ENCODE results near the gene KHSRP.

Gene KHSRP

GRCh38 chr19:6421075-6422014 is 3.3 kb downstream of the KHSRP start:
- no peaks in the 10 kb centered on the region for H3K27me3 ChIP-seq (replicated peaks; ENCODE audit: control insufficient read depth, insufficient read depth, low read length, poor library complexity, severe bottlenecking)
- peaks cover 52% of the 10 kb centered on the region for H3K36me3 ChIP-seq (ENCODE audit: control insufficient read depth, insufficient read depth, low read length)
- DNase-seq = no peak
- no peak overlapping the region for H3K27ac ChIP-seq (ENCODE audit: insufficient read depth, low read length, poor library complexity, severe bottlenecking)
- no peak overlapping the region for H3K4me3 ChIP-seq (ENCODE audit: insufficient read depth, low read depth, low read length, poor library complexity, severe bottlenecking)
- H3K4me1 ChIP-seq (ENCODE audit: control insufficient read depth, insufficient read depth, low read length, poor library complexity, severe bottlenecking) = peaks cover 17% of the 10 kb centered on the region
- no peaks in the 10 kb centered on the region for H3K9me3 ChIP-seq (ENCODE audit: control insufficient read depth, low read length)

- H3K4me3 ChIP-seq (ENCODE audit: insufficient read depth, low read depth, low read length, poor library complexity, severe bottlenecking) = no peak overlapping the region
Measured at GRCh38 chr19:6418562-6418932, 6.1 kb downstream of the KHSRP start.

GRCh38 chr19:6417713-6418561 is 6.7 kb downstream of the KHSRP start:
- Histone ChIP-seq H3K4me3 (ENCODE audit: insufficient read depth, low read depth, low read length, poor library complexity, severe bottlenecking) (no peak overlapping the region), H3K4me1 (ENCODE audit: control insufficient read depth, insufficient read depth, low read length, poor library complexity, severe bottlenecking) (peaks cover 7% of the 10 kb centered on the region), H3K9me3 (ENCODE audit: control insufficient read depth, low read length) (no peaks in the 10 kb centered on the region), H3K27me3 (replicated peaks; ENCODE audit: control insufficient read depth, insufficient read depth, low read length, poor library complexity, severe bottlenecking) (no peaks in the 10 kb centered on the region), H3K36me3 (ENCODE audit: control insufficient read depth, insufficient read depth, low read length) (peaks cover 79% of the 10 kb centered on the region), H3K27ac (ENCODE audit: insufficient read depth, low read length, poor library complexity, severe bottlenecking) (no peak overlapping the region)
- no peak for DNase-seq

More at GRCh38 chr19:6418562-6418932, 6.1 kb downstream of the KHSRP start:
- no peak for DNase-seq
- Histone ChIP-seq H3K36me3 (ENCODE audit: control insufficient read depth, insufficient read depth, low read length) (peaks cover 79% of the 10 kb centered on the region), H3K27ac (ENCODE audit: insufficient read depth, low read length, poor library complexity, severe bottlenecking) (no peak overlapping the region), H3K4me1 (ENCODE audit: control insufficient read depth, insufficient read depth, low read length, poor library complexity, severe bottlenecking) (peaks cover 12% of the 10 kb centered on the region), H3K9me3 (ENCODE audit: control insufficient read depth, low read length) (no peaks in the 10 kb centered on the region), H3K27me3 (replicated peaks; ENCODE audit: control insufficient read depth, insufficient read depth, low read length, poor library complexity, severe bottlenecking) (no peaks in the 10 kb centered on the region)

DNA sequence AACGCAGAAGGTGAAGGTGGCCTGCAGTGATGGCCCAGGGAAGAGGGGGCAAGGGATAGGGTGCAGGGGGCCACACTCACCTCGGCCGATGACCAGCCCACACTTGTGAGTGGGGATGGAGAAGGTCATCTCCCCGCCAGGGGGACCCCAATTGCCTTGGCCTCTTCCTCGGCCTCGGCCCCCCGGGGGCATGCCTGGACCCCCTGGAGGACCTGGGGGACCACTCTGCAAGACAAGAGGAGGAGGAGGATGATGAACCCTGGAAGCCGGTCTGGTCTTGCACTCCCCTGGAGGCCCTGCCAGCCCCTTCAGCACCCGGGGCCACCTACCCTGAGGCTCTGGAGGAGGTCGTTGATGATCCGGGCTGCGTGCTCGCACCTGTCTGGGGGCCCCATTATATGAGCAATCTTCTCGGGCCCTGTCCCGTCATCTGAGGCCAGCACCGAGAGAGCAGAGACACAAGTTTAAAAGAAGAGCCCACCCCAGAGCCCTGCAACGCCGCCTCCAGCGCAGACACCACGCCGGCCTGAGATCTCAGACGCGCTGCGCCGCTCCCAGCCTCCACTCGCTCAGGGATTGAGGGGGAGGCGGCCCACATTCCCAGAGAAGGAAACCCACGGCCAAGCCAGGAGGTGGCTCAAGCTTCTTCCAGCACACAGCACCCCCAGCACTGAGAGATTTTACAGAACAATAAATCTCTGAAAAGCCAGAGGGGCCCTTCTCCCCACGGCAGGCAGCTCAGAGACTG is 7.8 kb downstream of the KHSRP start:
- Histone ChIP-seq H3K4me3 (ENCODE audit: insufficient read depth, low read depth, low read length, poor library complexity, severe bottlenecking) (no peak overlapping the region), H3K27ac (ENCODE audit: insufficient read depth, low read length, poor library complexity, severe bottlenecking) (no peak overlapping the region), H3K9me3 (ENCODE audit: control insufficient read depth, low read length) (no peaks in the 10 kb centered on the region), H3K36me3 (ENCODE audit: control insufficient read depth, insufficient read depth, low read length) (peaks cover 79% of the 10 kb centered on the region), H3K4me1 (ENCODE audit: control insufficient read depth, insufficient read depth, low read length, poor library complexity, severe bottlenecking) (no peaks in the 10 kb centered on the region), H3K27me3 (replicated peaks; ENCODE audit: control insufficient read depth, insufficient read depth, low read length, poor library complexity, severe bottlenecking) (no peaks in the 10 kb centered on the region)
- no peak for DNase-seq

DNA sequence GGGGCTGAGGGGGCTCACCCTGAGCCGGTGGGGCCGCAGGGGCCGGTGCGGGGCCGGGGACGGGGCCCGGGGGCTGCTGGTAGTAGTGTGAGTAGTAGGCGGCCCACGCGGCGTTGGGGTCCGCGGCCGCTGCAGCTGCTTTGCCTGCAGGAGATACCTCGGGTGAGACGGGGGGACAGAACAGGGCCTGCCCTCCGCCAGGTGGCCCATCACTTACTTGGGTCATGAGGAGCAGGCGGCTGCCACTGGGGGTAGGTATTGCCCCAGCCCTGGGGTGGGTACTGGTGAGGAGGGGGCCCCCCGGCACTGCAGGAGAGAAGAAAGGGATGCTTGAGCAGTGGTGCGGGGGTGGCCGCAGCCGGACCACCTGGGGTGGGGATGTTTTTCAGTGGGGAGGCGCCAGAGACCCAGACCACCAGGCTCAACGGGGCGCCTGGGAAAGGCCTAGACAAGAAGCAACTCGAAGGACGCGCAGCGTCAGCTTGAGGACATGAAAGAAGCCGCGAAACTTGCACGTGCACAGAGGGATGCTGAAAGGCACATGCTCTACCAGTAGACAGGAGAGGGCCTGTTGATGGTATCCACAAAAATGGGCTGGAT is 8.9 kb downstream of the KHSRP start:
- H3K27ac ChIP-seq (ENCODE audit: insufficient read depth, low read length, poor library complexity, severe bottlenecking) = no peak overlapping the region
- H3K27me3 ChIP-seq (replicated peaks; ENCODE audit: control insufficient read depth, insufficient read depth, low read length, poor library complexity, severe bottlenecking) = no peaks in the 10 kb centered on the region
- no peaks in the 10 kb centered on the region for H3K9me3 ChIP-seq (ENCODE audit: control insufficient read depth, low read length)
- H3K4me1 ChIP-seq (ENCODE audit: control insufficient read depth, insufficient read depth, low read length, poor library complexity, severe bottlenecking) = no peaks in the 10 kb centered on the region
- no peak for DNase-seq
- peaks cover 70% of the 10 kb centered on the region for H3K36me3 ChIP-seq (ENCODE audit: control insufficient read depth, insufficient read depth, low read length)
- no peak overlapping the region for H3K4me3 ChIP-seq (ENCODE audit: insufficient read depth, low read depth, low read length, poor library complexity, severe bottlenecking)

GRCh38 chr19:6414793-6415590 is 9.6 kb downstream of the KHSRP start:
- no peak for DNase-seq
- Histone ChIP-seq H3K36me3 (ENCODE audit: control insufficient read depth, insufficient read depth, low read length) (peaks cover 63% of the 10 kb centered on the region), H3K27ac (ENCODE audit: insufficient read depth, low read length, poor library complexity, severe bottlenecking) (no peak overlapping the region), H3K9me3 (ENCODE audit: control insufficient read depth, low read length) (no peaks in the 10 kb centered on the region), H3K27me3 (replicated peaks; ENCODE audit: control insufficient read depth, insufficient read depth, low read length, poor library complexity, severe bottlenecking) (no peaks in the 10 kb centered on the region), H3K4me1 (ENCODE audit: control insufficient read depth, insufficient read depth, low read length, poor library complexity, severe bottlenecking) (no peaks in the 10 kb centered on the region), H3K4me3 (ENCODE audit: insufficient read depth, low read depth, low read length, poor library complexity, severe bottlenecking) (no peak overlapping the region)

GRCh38 chr19:6413721-6414643 is 10.6 kb downstream of the KHSRP start:
- no peak overlapping the region for H3K27ac ChIP-seq (ENCODE audit: insufficient read depth, low read length, poor library complexity, severe bottlenecking)
- no peaks in the 10 kb centered on the region for H3K9me3 ChIP-seq (ENCODE audit: control insufficient read depth, low read length)
- no peak overlapping the region for H3K4me3 ChIP-seq (ENCODE audit: insufficient read depth, low read depth, low read length, poor library complexity, severe bottlenecking)
- H3K36me3 ChIP-seq (ENCODE audit: control insufficient read depth, insufficient read depth, low read length) = peaks cover 53% of the 10 kb centered on the region
- no peaks in the 10 kb centered on the region for H3K4me1 ChIP-seq (ENCODE audit: control insufficient read depth, insufficient read depth, low read length, poor library complexity, severe bottlenecking)
- DNase-seq = no peak
- H3K27me3 ChIP-seq (replicated peaks; ENCODE audit: control insufficient read depth, insufficient read depth, low read length, poor library complexity, severe bottlenecking) = no peaks in the 10 kb centered on the region

GRCh38 chr19:6413291-6413690 is 11.3 kb downstream of the KHSRP start:
- H3K36me3 ChIP-seq (ENCODE audit: control insufficient read depth, insufficient read depth, low read length) = peaks cover 46% of the 10 kb centered on the region
- no peak for DNase-seq
- H3K4me1 ChIP-seq (ENCODE audit: control insufficient read depth, insufficient read depth, low read length, poor library complexity, severe bottlenecking) = no peaks in the 10 kb centered on the region
- H3K4me3 ChIP-seq (ENCODE audit: insufficient read depth, low read depth, low read length, poor library complexity, severe bottlenecking) = no peak overlapping the region
- no peak overlapping the region for H3K27ac ChIP-seq (ENCODE audit: insufficient read depth, low read length, poor library complexity, severe bottlenecking)
- H3K9me3 ChIP-seq (ENCODE audit: control insufficient read depth, low read length) = no peaks in the 10 kb centered on the region
- no peaks in the 10 kb centered on the region for H3K27me3 ChIP-seq (replicated peaks; ENCODE audit: control insufficient read depth, insufficient read depth, low read length, poor library complexity, severe bottlenecking)
